Raji (cell line): ENCODE results near the gene GRK5.

Source experiments
- POLR2A ChIP-seq: IDR thresholded peaks from 2 replicates; pipeline ENCODE4 v1.6.1; 2011; ENCODE audit warnings: low read depth, low read length, control low read depth; ENCODE audit not compliant: insufficient read depth

GRK5 gene

DNA sequence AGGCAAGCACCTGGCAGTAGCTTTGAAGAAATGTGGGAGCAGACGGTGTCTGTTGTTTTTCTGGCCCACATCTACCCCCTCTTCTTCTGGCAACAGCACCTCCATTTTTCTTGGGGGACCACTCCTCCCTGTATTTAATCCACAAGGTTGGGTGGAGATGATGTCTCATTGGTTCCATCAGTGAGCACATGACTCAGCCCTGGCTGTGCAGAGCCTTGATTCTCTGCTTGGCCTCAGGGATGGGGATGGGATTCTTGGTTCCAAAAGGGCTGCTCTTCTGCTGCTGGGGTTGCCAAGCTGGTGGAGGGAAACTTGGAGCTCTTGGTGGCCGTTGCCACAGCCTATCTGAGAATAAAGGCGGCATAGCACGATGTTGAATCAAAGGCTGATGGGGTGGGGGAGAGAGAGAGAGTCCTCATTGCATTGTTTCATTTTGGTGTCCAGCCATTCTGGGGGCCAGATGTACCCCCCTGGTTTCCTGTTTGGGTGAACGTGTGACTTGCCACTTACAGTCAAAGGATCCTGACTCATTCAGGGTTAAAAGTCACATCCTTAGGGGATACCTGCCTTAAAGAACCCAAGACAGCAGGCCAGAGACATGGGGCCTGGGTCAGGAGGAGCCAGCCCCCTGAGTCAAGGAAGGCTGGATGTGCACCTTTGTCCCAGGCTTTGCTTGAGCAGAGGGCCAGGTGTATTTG, 25.9 kb downstream of the GRK5 start:
- TF ChIP-seq POLR2A = no peak

DNA sequence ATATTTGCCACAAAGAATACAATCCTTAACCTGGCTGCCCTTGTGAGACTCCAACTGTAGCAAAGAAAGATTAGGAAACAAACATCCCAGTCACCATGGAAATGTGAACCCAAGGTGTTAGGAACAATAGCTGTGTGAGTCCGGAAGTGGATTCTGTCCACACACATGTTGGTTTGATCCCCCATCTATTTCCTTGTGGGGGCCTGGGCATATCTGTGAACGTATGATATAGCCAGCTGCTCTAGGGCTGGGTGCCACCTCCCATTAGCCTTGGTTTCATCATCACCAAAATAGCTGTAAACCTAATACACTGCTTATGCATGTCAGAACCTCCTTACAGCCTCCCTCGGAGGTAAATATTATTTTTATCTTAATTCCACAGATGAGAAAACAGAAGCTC, 26.4 kb downstream of the GRK5 start:
- no peak for TF ChIP-seq POLR2A

DNA sequence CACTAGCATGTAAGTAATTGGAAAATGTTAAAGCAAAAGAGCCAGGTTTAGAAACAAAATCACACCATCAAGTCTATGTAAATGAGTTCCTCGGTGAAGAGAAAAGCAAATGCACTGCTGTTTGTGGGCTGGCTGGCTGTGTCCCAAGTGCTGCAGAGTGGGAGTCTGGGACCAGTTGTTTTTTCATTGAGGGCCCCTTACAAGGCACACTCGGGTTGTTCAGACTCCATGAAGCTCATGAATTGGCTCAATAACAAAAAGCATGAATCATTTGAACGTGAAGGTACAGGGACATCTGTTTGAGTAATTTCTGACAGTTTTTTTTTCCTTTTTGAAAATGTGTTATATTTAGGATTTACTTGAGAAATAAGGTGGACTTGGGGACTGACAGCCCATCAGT, 28.0 kb downstream of the GRK5 start:
- no peak for TF ChIP-seq POLR2A

DNA sequence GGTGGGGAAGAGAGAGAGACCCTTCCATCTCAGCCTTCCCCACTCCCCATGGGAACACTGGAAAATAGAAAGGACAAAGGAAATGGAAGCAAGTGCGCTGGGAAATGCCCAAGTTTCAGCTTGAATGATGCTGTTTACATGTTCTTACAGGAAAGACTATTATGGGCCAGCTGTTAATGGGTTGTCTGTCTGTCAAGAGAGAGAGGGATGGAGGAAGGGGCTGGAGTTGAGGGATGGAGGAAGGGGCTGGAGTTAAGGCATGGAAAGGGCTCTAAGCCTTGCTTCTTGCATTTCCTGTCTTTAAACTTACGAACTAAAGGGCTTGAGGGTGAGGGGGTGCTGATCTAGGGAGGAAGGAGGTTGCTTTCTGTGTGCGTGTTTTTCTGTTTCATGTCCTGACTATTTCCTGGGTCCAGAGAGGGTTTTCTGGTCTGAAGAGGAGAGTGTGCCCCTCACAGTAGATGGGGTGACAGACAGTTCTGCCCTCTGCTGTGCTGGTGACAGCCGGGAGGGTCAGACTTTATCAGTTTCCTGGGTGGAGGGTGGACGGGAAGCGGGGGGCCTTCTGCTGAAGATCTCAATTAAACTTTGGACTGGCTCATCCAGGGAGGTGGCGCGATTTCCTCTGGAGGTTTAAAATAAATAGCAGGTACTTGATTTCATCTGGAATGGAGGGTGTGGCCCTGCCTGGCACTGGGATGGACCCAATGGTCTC, 30.5 kb downstream of the GRK5 start:
- TF ChIP-seq POLR2A = no peak

DNA sequence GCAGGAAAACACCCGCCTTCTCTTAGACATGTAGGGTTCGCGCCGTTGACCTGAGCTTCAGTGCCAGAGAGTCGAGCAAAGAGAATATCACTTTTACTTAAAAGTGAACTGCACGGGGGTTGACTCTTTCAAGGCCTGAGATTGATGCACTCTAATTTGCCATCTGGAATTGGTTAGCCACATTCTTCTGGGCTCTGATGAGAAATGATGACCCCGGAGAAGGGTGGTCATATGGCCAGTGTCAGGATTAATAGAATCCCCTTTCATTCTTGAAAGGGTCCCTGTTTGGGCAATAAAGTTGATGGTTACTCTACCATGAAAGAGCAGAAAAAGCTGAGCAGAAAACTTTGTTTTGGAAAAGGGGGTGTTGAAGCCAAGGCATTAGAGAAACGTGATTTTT, 31.2 kb downstream of the GRK5 start:
- no peak for TF ChIP-seq POLR2A

DNA sequence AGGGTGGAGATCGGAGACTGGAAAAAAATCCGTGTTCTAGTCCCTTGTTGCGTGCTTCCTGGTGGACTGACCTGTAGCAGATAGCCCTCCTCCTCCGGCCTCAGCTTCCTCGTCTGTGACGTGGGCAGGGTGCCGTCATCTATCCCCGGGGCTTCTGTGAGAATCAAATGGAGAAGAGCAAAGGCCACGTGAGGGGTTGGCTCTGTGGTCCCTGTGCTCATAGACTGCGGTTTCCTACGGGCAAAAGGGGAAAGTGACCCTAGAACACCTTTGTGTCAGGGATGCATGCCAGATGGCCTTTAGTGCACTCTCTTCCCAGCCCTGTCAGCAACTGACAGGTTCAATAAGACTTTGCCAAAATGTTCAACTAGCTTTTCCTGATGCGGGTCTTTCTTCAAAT, 33.7 kb downstream of the GRK5 start:
- TF ChIP-seq POLR2A = no peak

DNA sequence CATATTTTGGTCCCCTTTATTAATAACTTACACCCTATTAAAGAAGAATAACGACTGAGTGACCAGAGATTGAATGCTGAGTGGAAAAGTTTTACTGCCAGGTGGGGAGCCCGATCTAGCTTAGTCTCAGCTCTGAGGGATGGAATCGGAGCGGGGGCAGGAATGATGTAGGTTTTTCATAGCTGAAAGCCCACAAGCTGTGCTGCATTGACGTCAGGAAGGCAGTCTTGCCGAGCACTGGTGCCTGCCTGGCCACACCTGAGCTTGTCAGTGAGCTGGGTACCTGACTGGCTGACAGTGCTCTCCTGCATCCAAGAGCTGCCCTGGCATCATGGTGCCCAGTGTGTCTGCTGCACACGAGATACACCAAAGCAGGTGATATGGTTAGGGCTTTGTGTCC, 34.8 kb downstream of the GRK5 start:
- TF ChIP-seq POLR2A = no peak

DNA sequence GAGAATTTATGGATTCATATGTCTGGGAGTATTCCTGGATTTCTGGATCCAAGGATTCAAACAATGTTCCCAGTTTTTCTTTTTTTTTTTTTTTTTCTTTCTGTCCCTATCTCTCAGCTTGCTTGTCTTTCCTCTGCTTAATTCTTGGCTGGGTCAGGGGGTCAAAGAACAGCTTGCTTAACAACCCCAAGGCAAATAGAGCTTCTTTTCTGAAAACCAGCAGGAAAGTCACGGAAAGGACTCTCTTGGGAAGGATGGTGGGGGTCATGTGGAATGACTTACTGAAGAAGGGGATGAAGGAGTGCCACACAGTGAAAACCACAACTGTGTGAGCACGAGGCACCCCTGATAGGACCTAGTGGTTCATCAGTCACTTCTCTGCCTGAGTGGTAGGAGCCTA, 36.1 kb downstream of the GRK5 start:
- no peak for TF ChIP-seq POLR2A

DNA sequence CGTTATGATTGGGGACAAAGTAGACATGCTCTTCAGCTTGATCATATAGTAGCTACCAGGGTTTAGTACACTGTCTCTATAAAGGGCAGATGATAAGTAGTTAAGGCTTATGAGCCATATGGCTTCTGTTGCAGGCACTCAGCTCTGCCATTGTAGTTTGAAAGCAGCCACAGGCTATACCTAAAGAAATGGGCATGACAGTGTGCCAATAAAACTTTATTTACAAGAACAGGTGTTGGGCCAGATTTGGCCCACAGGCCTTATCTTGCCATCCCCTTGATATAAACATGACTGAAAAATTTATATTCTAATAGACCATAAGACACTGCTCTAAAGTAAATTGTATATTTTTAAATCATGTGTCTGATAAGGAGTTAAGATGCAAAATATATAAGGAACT, 36.6 kb downstream of the GRK5 start:
- TF ChIP-seq POLR2A = no peak

DNA sequence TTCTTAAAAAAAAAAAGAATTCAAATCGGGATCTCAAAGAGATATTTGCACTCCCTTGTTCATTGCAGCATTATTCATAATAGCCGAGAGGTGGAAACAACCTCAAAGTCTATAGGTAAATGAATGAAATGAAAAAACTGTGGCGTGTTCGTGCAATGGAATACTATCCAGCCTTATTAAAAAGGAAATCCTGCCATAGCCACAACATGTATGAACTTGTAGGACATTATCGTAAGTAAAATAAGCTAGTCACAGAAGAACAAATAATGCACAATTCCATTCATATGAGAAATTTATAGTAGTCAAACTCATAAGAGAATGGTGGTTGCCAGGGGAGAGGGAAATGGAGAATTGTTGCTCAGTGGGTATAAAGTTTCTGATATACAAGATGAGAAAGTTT, 37.9 kb downstream of the GRK5 start:
- TF ChIP-seq POLR2A = no peak

DNA sequence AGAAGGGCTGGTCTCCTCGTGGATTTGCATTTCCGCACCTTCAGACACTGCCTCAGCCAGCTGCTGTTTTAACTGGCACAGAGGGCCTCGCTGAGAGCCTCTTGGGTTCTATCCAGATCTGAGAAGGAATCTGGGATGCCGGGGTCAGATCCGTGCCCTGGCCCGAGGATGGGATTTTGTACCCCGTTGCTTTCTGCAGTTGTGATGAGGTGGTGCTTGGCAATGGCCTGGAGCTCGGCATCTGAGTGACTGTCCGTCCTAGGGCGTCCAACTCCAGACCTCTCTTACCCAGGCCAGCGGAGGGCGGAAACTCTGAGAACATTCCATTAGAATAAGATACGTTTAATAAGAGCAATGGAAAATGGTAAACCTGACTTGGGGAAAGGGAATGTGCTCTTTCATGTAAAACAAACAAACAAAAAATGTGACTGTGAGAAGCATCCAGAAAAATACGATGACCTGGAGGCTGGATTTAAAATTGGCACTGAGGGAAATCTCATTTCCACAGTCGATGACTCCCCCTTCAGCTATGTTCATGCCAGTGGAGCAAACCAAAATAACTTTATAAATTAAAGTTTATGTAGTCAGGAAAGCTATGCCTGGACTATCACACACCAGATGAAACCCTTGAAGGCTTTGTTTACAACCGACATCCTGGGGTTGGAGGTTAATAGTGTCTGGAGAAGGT, 39.6 kb downstream of the GRK5 start:
- no peak for TF ChIP-seq POLR2A

DNA sequence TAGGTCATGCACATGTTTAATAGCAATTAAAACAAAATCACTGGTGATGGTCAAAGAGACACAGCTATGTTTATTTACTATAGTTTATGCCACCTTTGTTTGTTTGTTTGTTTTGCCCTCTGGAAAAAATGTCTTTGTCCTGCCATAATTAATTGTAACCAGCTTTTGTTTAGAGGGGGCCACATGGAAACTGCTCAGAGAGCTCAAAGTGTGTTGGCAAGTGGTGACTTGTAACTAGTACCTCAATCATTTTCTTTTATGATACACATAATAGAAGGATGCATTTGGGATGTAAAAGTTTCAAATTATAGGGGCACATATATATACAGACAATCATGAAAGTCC, 40.2 kb downstream of the GRK5 start:
- TF ChIP-seq POLR2A = no peak

DNA sequence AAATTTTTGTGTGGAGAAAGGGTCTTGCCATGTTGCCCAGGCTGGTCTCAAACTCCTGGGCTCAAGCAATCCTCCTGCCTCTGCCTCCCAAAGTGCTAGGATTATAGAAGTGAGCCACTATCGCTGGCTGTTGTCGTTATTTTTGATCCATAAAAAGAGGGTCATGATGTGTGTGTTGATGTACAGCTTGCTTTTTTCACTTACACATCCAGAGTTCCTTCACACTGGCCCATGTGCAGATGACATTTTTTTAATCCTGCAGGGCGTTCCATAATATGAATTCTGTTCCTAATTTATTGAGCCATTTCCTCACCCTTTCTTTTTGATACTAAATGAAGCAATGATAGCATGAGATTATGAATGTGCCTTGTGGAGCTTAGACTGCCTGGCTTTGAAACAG, 40.8 kb downstream of the GRK5 start:
- TF ChIP-seq POLR2A = no peak

DNA sequence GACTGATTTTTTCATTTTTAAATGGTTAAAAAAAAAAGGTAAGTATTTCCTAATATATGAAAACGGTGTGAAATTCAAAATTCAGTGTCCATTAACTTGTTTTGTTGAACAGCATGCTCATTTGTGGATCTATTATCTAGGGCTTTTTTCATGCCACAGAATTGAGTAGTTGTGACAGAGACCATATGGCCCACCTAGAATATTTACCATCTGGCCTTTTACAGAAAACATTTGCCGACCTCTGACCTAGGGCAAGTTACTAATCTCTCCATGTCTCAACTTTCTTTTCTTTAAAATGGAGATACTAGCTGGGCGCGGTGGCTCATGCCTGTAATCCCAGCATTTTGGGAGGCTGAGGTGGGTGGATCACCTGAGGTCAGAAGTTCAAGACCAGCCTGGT, 41.3 kb downstream of the GRK5 start:
- no peak for TF ChIP-seq POLR2A

DNA sequence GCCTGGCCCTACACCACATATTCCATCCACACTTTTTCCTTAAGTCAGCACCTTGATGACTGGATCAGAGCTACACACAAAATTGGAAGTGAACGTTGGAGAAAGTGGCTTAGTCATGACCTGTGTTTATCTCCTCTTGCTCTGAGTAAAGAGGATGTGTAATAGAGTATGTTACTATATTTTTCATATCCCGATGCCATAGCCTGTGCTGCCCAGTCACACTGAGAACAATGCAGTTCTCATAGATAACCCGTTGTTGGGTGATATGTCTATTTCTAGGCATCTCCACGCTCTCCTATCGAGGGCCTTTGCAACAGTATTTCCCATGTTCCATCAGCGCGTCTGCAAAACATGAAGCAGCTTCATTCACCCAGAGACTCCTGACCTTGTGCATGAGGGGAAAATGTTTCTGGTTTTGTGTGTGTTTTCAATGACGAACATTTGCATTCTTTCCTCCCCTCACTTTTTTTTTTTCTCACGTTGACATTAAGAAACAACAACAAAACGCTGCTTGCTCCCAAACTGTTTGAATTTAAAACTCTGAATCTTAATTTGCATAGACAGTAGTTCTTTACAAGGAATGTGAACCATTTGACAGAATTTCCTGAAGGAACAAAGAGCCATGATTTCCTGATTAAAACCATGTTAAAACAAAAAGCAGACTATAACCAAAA, 43.4 kb downstream of the GRK5 start:
- no peak for TF ChIP-seq POLR2A

DNA sequence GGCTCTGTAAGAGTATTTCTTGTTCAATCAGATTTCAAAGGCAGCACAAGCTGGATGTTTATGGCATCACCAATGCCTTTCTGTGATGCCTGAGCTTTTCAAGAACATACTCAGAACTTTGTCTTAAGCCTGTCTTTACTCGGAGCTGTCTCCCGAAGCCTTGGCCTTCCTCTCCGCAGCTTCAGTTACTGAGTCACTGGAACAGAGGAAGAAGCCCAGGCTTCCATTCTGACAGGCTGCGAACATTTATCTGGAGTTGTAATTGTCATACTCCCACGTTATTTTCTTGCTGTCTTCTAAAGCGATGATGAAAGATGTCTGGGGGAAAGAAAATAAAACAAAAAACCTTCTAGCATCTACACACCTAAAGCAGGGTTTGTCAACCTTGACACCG, 43.9 kb downstream of the GRK5 start:
- TF ChIP-seq POLR2A = no peak

DNA sequence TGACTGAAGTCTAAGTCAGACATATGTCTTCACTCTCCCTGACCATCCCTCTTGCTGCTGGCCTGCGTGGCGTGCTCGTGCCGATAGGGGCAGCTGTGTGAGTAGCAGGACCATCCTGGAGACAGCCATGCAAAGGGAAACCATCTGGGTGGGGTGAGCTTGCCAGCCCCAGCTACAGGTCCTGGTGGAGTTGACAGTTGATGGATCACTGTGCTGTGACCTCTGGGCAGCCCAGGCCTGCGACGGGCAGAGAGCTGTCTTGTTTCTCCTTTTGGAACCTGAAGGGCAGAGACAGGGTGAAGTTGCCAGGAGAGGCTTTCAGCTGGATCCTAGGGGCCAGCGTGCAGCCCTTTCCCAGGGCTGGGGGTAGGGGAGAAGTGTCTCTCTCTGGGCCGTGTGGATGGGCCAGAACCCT, 44.7 kb downstream of the GRK5 start:
- no peak for TF ChIP-seq POLR2A
